ENCODE data around the gene RFX8.

RFX8 gene

DNA sequence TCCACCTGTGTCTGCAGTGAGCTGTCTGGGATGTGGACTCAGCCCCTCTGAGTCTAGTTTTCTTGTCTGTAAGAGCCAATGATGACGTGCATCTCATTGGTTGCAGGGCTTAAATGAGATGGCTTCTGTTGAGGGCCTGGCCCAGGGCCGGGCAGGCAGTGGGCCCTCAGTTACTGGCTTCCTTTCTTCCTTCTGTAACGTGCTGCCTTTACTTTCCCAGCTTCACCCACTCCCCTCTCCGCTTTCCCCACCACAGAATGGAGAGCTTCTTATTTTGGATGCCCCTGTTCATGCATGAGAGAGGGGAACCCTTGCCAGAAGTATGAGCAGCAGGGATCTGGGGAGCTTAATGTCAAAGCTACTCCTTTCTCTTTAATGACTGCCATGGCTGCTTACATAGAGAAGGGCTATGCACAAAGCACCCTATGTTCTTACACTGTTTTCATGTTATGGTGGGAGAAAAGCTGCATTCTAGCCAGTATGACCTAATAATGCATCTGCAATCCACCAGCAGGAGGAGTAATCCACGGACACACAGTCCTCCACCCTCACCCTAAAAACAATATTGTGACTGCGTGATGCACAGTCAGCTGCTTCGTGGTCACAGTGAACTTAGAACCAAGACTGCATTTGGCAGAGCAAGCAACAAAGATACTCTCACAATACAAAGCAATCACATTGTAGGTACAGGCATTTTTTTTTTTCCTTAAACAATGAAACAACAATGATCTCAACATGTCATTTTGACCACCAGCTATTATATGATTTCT, 124.8 kb downstream of the RFX8 start:
- no peak for DNase-seq (ENCODE audit: low spot score)

DNA sequence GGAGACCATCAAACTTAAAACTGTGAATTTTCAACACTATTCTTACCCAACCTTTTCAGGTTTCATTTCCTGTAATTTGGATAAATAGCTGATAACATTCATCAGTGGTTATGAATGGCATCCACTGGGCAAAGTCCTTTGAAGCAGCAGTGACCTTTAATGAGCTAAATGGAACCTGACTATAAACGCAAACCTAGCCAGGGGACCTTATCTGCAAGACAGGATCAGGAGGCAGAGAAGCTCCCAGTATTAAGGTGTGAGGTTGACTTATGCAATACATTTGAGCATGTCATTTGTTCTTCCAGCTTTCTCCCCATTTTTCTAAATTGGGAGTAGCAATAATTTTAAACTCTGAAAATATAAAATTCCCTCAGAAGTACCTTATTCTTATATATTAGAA, 126.0 kb downstream of the RFX8 start:
- DNase-seq (ENCODE audit: low spot score): no peak
